SK-N-MC (cell line): Measurements from ENCODE around the gene RASL11A.
A peak's percentile ranks its signal among the peaks of the same experiment; 100 is the strongest.

ENCODE experiments used
- DNase-seq: peaks from one replicate; pipeline ENCODE4 v3.0.0-alpha.2; 2011; ENCODE audit warnings: low read depth, low spot score
- H3K27ac ChIP-seq: fragments of 200-600 bp; sonication (generic); 2 replicates; pipeline ENCODE4 v1.5.1; 2016; ENCODE audit warnings: mixed run types
- H3K36me3 ChIP-seq: fragments of 200-600 bp; sonication (generic); 2 replicates; pipeline ENCODE4 v1.6.1; 2017; ENCODE audit warnings: antibody characterized with exemption, low read length, mixed read lengths; ENCODE audit not compliant: insufficient read depth
- H3K4me3 ChIP-seq: fragments of 200-600 bp; sonication (generic); 2 replicates; pipeline ENCODE4 v1.5.1; 2016
- H3K9ac ChIP-seq: fragments of 200-600 bp; sonication (generic); 2 replicates; pipeline ENCODE4 v1.8.0; 2017; ENCODE audit warnings: mixed run types, mixed read lengths; ENCODE audit not compliant: insufficient read length
- H3K9me3 ChIP-seq: fragments of 200-600 bp; sonication (generic); 2 replicates; pipeline ENCODE4 v1.6.1; 2017; ENCODE audit warnings: low read depth, mild to moderate bottlenecking, antibody characterized with exemption, low read length, moderate library complexity, mixed read lengths
- EZH2 ChIP-seq: fragments of 200-600 bp; sonication (generic); IDR thresholded peaks from one replicate; pipeline ENCODE4 v1.6.1; 2017; ENCODE audit warnings: antibody characterized with exemption
- FOXP2 ChIP-seq: optimal IDR thresholded peaks from 2 replicates; pipeline ENCODE3; 2011; ENCODE audit warnings: mild to moderate bottlenecking, moderate library complexity; ENCODE audit not compliant: insufficient read depth; ENCODE audit errors: extremely low read length, control extremely low read depth
- POLR2AphosphoS5 ChIP-seq: IDR thresholded peaks from 2 replicates; pipeline ENCODE4 v1.6.1; 2012; ENCODE audit warnings: mild to moderate bottlenecking, low read depth, low read length, borderline replicate concordance

The RASL11A gene

GRCh38 chr13:27245610-27246009 is 25.0 kb upstream of the RASL11A start:
- Histone ChIP-seq H3K9me3 (no peaks in the 10 kb centered on the region), H3K9ac (no peak overlapping the region), H3K4me3 (no peak overlapping the region), H3K36me3 (no peaks in the 10 kb centered on the region), H3K27ac (no peak overlapping the region)
- DNase-seq = no peak
- no peak for TF ChIP-seq FOXP2
- TF ChIP-seq POLR2AphosphoS5 = no peak
- TF ChIP-seq EZH2 = no peak

- Histone ChIP-seq H3K9ac (peak overlapping the region; percentile 100), H3K36me3 (peaks cover 38% of the 10 kb centered on the region), H3K9me3 (no peaks in the 10 kb centered on the region), H3K4me3 (peak overlapping the region; percentile 86), H3K27ac (peak overlapping the region; percentile 92)
- DNase-seq = no peak
- TF ChIP-seq POLR2AphosphoS5 = no peak
- no peak for TF ChIP-seq FOXP2
- no peak for TF ChIP-seq EZH2
These were observed 19.8 kb upstream of the RASL11A start for GRCh38 chr13:27250833-27251165.

- H3K9me3 ChIP-seq = no peaks in the 10 kb centered on the region
- peaks cover 44% of the 10 kb centered on the region for H3K36me3 ChIP-seq
- H3K4me3 ChIP-seq = peak within 1 kb of the TSS; percentile 86
- peak within 1 kb of the TSS; percentile 92 for H3K27ac ChIP-seq
- peak within 1 kb of the TSS; percentile 100 for H3K9ac ChIP-seq
- TF ChIP-seq EZH2 (no peak), POLR2AphosphoS5 (peak; percentile 96), FOXP2 (peak; percentile 86)
- peak; percentile 85 for DNase-seq
These were observed 19.2 kb upstream of the RASL11A start, which contains the start of gene RPL21 for GRCh38 chr13:27251166-27252091. Gene RPL21, plus strand, starts transcription at chr13:27251558. Its CDS starts 2,219 bp downstream, at chr13:27253777.

DNA sequence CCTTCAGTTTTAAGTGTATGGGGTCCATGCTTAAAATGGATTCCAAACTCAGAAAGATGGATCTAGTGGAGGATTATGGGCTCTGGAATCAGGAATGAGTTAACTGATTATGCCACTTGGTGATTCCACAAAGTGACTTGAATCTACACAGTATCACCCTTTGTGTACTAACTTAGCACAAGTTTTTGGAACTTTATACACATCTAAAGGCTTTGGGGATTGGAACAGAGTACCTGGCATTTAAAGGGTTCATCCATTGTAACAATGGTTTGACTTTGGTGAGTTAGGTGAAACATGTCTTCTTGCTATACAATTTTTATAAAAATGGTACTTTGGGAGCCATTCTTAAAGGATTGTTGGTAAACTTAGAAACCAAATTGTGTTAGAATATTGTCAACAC is 18.2 kb upstream of the RASL11A start:
- H3K36me3 ChIP-seq = peaks cover 54% of the 10 kb centered on the region
- no peaks in the 10 kb centered on the region for H3K9me3 ChIP-seq
- peak overlapping the region; percentile 86 for H3K4me3 ChIP-seq
- no peak for DNase-seq
- TF ChIP-seq FOXP2 = no peak
- TF ChIP-seq POLR2AphosphoS5 = no peak
- TF ChIP-seq EZH2 = no peak
- H3K27ac ChIP-seq = peak overlapping the region; percentile 92
- peak overlapping the region; percentile 100 for H3K9ac ChIP-seq

- peak overlapping the region; percentile 86; the same call in 1 of the 2 replicates for H3K27ac ChIP-seq
- no peak overlapping the region for H3K4me3 ChIP-seq
- no peak for TF ChIP-seq EZH2
- no peak for TF ChIP-seq POLR2AphosphoS5
- TF ChIP-seq FOXP2 = no peak
- no peak for DNase-seq
- H3K9ac ChIP-seq = no peak overlapping the region
- H3K9me3 ChIP-seq = no peaks in the 10 kb centered on the region
- H3K36me3 ChIP-seq = peaks cover 85% of the 10 kb centered on the region
These were observed 13.4 kb upstream of the RASL11A start for GRCh38 chr13:27257233-27257568.

GRCh38 chr13:27257648-27258253 is 12.9 kb upstream of the RASL11A start:
- Histone ChIP-seq H3K27ac (peak overlapping the region; percentile 86), H3K9ac (no peak overlapping the region), H3K9me3 (no peaks in the 10 kb centered on the region), H3K36me3 (peaks cover 83% of the 10 kb centered on the region), H3K4me3 (no peak overlapping the region)
- TF ChIP-seq POLR2AphosphoS5 (peak; percentile 63), EZH2 (no peak)
- no peak for DNase-seq

DNA sequence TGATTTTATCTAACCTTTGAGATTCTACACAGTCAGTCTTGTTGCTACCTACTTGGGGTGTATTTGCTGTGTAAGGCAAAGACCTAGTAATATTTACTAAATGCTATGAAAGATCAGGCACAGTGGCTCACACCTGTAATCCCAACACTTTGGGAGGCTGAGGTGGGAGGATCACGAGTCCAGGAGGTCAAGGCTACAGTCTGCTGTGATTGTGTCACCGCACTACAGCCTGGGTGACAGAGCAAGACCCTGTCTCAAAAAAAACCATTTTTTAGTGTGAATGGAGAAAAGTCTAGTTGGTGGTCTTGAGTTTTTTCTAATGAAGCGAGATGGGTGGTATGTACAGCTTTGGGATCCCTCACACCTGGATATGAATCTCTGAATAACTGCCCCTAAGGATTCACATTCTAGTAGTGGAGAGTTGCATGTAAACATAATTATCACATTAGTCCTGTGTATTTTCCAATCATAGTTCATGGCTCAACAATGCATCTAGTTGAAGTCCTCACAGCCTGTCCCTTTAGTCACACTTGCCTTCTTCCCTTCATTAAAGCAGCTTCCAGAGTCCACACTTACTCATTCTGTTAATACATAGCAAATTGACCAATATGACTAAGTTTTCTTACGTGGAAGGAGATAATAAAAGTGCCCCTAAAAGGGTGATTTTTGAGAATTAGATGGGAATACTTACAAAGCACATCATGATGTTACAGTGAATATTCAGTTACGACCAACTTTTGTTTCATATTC is 11.8 kb upstream of the RASL11A start:
- Histone ChIP-seq H3K4me3 (no peak overlapping the region), H3K9ac (no peak overlapping the region), H3K9me3 (no peaks in the 10 kb centered on the region), H3K27ac (peak overlapping the region; percentile 86), H3K36me3 (peaks cover 72% of the 10 kb centered on the region)
- DNase-seq = no peak
- TF ChIP-seq POLR2AphosphoS5 (no peak; the same call in 1 of the 2 replicates), FOXP2 (no peak), EZH2 (no peak)

DNA sequence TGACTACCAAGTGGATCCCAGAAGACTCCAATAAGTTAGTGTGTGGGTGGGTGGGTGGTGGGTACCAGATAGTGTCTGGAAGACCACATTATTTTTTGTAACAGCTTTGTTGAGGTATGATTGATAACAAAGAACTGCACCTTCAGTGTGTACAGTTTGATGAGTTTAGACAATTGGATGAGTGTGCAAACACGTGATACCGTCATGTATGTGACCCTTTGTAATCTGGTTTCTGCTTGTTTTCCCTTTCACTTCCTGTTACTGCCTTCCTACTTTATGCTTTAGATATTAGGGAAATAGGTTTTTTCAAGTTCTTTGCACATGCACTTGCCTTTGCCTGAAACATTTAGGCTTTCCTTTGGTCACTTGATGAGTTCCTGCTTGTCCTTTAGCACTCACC is 10.8 kb upstream of the RASL11A start:
- TF ChIP-seq POLR2AphosphoS5 (no peak), FOXP2 (no peak)
- Histone ChIP-seq H3K9me3 (no peaks in the 10 kb centered on the region), H3K27ac (peak overlapping the region; percentile 86), H3K4me3 (no peak overlapping the region), H3K9ac (no peak overlapping the region), H3K36me3 (peaks cover 62% of the 10 kb centered on the region)
- no peak for DNase-seq
